CD1c-positive myeloid dendritic cell (primary cell): Measurements from ENCODE around the gene TAS1R3.
A peak's percentile ranks its signal among the peaks of the same experiment; 100 is the strongest.

Experiments used
- DNase-seq: peaks from one replicate; pipeline ENCODE4 v3.0.0-alpha.2; 2016; ENCODE audit errors: extremely low spot score

The TAS1R3 gene

DNA sequence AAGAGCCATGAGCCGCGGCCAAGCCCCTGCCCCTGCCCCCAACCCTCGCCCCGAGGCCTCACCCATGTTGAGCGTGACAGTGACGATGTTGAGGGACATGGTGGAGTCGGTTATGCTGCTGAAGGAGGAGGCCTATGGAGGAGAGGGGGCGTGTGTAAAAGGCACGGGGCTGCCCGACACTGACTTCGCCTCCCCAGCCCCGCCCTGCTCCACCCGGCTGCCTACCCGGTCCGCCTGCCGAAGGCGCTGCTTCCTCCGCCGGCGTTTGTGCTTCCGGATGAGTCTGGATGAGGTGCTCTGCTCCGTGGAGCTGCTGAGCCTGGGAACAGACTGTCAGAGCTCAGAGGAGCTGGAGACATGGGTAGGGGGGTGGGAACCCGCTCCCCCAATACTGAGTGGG is 9.1 kb downstream of the TAS1R3 start:
- DNase-seq: no peak

- no peak for DNase-seq
Observed at GRCh38 chr1:1340791-1341548, 9.9 kb downstream of the TAS1R3 start.

DNA sequence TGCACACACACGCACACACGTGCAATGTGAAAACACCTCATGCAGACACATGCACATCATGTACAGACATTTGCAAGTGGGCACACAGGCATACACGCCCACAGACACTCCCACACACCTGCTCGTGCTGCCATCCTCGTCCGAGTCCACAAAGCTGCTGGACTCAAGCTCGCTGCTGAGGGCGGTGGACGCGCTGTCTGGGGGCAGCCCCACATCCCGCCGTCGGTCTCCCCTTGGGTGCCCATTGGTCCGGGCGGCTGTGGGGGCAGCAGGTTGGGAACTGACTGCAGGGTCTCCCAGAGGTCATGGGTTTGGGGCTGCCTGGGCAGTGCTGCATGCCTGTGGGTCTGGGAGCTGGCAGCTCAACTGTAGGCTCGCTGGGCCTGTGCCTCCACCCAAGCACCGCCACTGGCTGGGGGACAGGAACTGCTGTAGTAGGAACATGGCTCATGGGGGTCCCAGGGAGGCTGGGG is 10.5 kb downstream of the TAS1R3 start:
- no peak for DNase-seq

- no peak for DNase-seq
Observed at GRCh38 chr1:1342061-1342562, 11.0 kb downstream of the TAS1R3 start.

DNA sequence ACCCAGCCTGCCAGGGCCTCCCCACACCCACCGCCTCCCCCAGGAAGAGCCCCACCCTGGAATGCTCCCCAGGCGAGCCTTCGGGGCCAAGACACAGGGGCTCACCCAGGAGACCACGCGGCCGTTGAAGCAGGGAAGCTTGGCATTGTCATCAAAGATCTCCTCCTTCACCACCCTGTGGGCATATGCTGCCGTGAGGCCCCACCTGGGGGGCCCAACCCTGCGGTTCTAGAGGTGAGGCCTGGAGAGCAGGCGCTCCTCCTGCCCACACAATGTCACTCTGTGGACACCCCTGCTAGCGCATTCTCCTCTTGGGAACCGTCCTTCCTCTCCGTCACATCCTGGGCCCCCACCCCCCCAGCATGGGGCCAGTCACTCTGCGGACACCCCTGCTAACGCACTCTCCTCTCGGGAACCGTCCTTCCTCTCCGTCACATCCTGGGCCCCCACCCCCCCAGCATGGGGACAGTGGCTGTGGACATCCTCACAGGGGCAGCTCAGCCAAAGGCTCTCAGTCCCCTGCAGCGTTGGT is 11.6 kb downstream of the TAS1R3 start:
- no peak for DNase-seq

GRCh38 chr1:1343811-1344421 is 12.8 kb downstream of the TAS1R3 start:
- DNase-seq: no peak

GRCh38 chr1:1344655-1345361 is 13.7 kb downstream of the TAS1R3 start:
- DNase-seq: no peak

- DNase-seq: no peak
Observed at GRCh38 chr1:1345384-1345783, 14.3 kb downstream of the TAS1R3 start.

DNA sequence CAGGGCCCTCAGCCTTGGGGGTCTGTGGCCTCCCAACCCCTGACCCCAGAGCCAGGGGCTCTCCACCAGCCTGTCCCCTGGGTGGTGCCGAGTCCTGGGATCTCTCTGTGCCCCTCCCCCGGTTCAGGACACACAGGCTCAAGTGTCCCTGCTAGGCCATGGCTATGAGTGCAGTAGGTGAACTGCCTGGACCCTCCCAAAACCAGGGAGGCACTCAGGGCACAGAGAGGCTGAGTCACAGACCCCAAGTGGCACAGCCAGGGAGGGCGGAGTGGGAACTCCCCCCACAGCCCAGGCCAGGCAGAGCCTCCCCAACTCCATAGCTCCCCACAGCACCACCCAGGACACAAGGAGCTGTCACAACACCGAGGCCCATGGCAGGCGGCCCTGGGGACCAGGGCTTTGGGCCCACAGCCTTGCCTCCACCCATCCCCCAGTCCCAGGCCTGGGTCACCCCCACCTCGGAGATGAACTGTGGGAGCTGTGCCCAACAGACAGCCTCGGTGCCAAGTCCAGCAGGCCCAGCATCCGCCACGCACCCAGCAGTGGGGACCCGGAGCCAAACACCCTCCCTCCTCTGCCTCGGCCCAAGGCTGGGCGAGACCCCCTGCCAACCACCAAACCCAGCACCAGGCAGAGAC is 14.9 kb downstream of the TAS1R3 start:
- no peak for DNase-seq

- DNase-seq: no peak
Observed at GRCh38 chr1:1346501-1346890, 15.4 kb downstream of the TAS1R3 start.

DNA sequence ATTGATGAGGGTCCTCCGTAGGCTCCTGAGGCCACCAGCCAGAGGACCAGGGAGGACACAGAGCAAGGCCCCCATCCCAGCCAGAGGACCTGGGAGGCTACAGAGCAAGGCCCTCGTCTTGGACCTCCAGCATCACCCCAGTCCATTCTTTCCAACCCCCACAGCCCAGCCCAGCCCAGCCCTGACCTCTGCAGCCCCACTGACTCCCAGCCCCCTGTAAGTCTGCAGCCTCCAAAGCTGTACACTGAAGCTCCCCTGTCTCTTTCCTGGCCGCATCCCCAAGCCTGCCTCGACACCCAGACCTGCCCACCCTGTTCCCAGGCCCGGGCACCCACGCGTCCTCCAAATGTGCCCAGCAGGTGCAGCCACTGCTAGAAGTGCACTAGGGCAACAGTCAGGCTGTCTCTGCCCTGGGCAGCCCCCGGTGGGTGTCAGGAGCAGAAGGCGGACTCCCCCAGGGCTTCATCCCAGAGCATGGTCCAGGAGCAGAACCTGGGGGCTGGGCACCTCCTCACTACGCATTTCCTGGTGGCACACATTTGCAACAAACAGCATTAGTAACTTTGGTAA is 16.0 kb downstream of the TAS1R3 start:
- no peak for DNase-seq

DNA sequence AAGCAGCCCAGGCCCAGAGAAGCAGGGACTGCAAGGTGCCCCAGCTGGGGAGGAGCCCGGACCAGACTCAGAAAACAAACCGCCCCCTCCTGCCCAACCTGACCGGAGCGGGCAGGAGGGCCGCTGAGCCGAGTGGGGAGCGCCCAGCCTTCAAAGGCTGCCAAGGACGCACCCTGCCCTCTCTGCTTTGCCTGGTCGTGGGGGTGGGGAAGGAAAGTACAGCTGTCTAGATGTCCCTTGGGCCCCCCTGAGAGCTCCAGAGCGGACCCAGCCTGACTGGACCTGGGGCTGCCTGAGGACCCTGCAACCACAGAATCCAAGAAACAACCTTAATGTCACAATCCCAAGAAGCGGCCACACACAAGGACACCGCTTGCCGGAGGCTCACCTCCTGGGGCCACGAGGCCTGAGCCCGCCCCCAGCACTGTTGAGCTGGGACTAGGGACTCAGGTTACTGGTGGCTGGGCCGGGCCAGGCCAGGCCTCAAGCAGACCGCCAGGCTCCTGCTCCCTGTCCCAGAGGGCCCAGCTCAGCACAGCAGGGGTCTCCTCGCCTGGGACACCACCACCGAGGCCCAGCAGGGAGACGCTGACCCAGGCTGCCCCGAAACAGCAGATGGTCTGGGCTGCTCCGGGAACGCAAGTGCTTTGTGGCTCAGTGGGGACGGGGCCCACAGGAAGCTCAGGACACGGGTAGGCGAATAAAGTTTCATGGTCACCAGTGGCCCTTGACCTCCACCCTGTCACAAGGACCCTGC is 16.8 kb downstream of the TAS1R3 start:
- DNase-seq: no peak

DNA sequence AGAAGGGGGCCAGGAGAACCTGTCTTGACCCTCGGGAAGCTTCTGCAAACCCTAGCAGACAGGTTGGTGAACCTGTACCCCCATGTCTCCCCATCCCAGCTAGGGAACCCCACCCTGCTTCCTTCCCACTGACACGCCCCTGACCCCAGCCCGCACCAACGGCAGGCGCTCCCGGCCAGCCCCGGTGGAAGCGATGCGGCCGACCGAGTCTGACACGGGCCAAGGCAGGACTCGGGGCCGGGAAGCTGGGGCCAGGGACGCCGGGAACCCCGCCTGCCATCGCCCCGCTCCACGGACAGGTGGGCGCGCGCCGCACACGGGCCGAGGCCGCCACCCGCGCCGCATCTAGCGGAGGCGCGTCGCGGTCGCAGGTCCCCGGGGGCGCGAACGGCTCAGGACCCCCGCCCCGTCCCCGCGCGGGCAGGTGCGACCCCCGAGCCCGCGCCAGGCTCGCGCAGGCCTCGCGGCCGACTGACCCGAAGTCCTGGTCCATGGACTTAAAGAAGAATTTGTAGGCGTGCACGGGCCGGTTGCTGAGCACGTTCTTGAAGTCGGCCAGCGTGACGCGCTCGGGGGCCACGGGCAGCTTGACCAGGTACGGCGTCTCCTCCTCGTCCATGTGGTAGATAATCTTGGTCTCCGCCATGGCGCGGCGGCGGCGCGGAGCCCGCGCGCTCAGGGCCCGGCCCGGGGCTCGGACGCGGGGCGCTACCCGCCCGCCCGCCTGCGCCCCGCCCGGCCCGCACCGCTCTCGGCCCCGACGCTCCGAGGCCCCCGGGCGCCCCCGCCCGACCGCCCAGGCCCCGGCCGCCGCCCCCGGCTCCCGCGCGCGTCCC is 17.6 kb downstream of the TAS1R3 start:
- DNase-seq: no peak

GRCh38 chr1:1349256-1350012 is 18.4 kb downstream of the TAS1R3 start, which contains the start of gene DVL1:
DVL1 (minus strand) TSS chr1:1349418; CDS start chr1:1349065, 353 bp downstream.
- DNase-seq: peak; percentile 86

GRCh38 chr1:1351511-1352427 is 20.7 kb downstream of the TAS1R3 start:
- no peak for DNase-seq

- no peak for DNase-seq
Observed at GRCh38 chr1:1352786-1353388, 21.8 kb downstream of the TAS1R3 start.

- DNase-seq: no peak
Observed at GRCh38 chr1:1353389-1354151, 22.5 kb downstream of the TAS1R3 start.
